Esophagus muscularis mucosa (tissue), 4 donors: ENCODE measurements around the gene CDKL5.

Experiments
- EP300 ChIP-seq: sonication (generic); formaldehyde crosslinking; IDR thresholded peaks from one replicate; pipeline ENCODE4 v1.6.1; 2017; ENCODE audit warnings: antibody characterized with exemption
- POLR2A ChIP-seq: fragments of 450-650 bp; IDR thresholded peaks from one replicate; pipeline ENCODE4 v1.6.1; 2017; ENCODE audit warnings: antibody characterized with exemption, moderate library complexity, mild to moderate bottlenecking, low read depth
- POLR2AphosphoS5 ChIP-seq, 2 donors: sonication (generic); formaldehyde crosslinking; IDR thresholded peaks; one replicate each; pipeline ENCODE4 v1.6.1; 2017; ENCODE audit warnings: antibody characterized with exemption in 2 of 2
- TF ChIP-seq, protein P1 (sequence below), 3 experiments: fragments of 200-600 bp in 2 of 3; fragments of 450-650 bp in 1 of 3; sonication (generic) in 2 of 3; IDR thresholded peaks; one replicate each; pipeline ENCODE4 v1.5.1; 2017 to 2019; ENCODE audit warnings: antibody characterized with exemption in 3 of 3, mild to moderate bottlenecking in 2 of 3, moderate library complexity in 1 of 3

DNA sequence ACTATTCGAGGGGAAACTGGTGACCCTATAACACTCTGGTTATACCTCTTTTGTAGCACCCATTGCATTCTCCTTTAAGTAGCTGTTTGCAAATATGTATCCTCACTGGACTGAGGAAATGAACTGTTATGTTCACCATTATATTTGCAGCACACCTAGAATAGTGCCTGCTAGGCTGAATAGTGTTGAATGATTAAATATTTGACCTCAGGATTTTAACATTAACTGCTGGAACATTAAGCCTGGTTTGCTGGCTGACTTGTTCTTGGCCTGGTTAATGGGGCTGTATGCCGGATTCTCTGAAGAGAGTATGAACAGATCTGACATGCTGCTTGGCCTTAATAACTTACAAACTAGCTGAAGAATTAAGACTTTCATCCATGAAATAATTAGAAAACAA lies 166.4 kb downstream of the CDKL5 start:
- TF ChIP-seq EP300 (no peak), POLR2A (no peak), POLR2AphosphoS5 (IDR thresholded peaks at IDR 0.05) (no peak)
- TF ChIP-seq, protein P1, sequence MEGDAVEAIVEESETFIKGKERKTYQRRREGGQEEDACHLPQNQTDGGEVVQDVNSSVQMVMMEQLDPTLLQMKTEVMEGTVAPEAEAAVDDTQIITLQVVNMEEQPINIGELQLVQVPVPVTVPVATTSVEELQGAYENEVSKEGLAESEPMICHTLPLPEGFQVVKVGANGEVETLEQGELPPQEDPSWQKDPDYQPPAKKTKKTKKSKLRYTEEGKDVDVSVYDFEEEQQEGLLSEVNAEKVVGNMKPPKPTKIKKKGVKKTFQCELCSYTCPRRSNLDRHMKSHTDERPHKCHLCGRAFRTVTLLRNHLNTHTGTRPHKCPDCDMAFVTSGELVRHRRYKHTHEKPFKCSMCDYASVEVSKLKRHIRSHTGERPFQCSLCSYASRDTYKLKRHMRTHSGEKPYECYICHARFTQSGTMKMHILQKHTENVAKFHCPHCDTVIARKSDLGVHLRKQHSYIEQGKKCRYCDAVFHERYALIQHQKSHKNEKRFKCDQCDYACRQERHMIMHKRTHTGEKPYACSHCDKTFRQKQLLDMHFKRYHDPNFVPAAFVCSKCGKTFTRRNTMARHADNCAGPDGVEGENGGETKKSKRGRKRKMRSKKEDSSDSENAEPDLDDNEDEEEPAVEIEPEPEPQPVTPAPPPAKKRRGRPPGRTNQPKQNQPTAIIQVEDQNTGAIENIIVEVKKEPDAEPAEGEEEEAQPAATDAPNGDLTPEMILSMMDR (IDR thresholded peaks at IDR 0.05) = no peak
